Transverse colon (tissue), 4 donors: ENCODE results near the gene NCF4. TPM values are rescaled to one million over a fixed set of nuclear protein-coding genes. Genes with fewer than 3 reads are reported as not detected.

Source experiments
- DNase-seq: peaks from one replicate; pipeline ENCODE4 v3.0.0-alpha.2; 2019
- H3K27ac ChIP-seq, 4 donors: fragments of 200-600 bp; sonication (generic); 2 replicates each; pipeline ENCODE4 v1.5.1; 2016 to 2018; ENCODE audit warnings: inconsistent platforms in 4 of 4
- H3K27me3 ChIP-seq: fragments of 200-600 bp; sonication (generic); 2 replicates; pipeline ENCODE4 v1.5.1; 2017; ENCODE audit warnings: inconsistent platforms
- H3K36me3 ChIP-seq, 4 donors: fragments of 200-600 bp; sonication (generic); 2 replicates each; pipeline ENCODE4 v1.5.1; 2017 to 2019; ENCODE audit warnings: inconsistent platforms in 4 of 4
- H3K4me1 ChIP-seq, 4 donors: fragments of 200-600 bp; sonication (generic); 2 replicates each; pipeline ENCODE4 v1.5.1; 2017 to 2020; ENCODE audit warnings: inconsistent platforms in 4 of 4
- H3K4me3 ChIP-seq, 4 donors: fragments of 200-600 bp; sonication (generic); 1 replicate in 1 of 4; 2 replicates in 3 of 4; pipeline versions ENCODE4 v1.5.1 to v1.6.1; 2017 to 2019; ENCODE audit warnings: inconsistent platforms in 4 of 4
- H3K9me3 ChIP-seq, 2 donors: fragments of 200-600 bp; sonication (generic); 2 replicates each; pipeline ENCODE4 v1.5.1; 2017 to 2019; ENCODE audit warnings: inconsistent platforms in 2 of 2
- CTCF ChIP-seq, 5 experiments: fragments of 200-600 bp in 3 of 5; fragments of 450-650 bp in 2 of 5; sonication (generic) in 3 of 5; IDR thresholded peaks; 1 replicate in 2 of 5; 2 replicates in 3 of 5; pipeline ENCODE4 v1.5.1; 2016 to 2017; ENCODE audit warnings: antibody characterized with exemption in 5 of 5, inconsistent platforms in 3 of 5, mild to moderate bottlenecking in 2 of 5, moderate library complexity in 1 of 5
- EP300 ChIP-seq: sonication (generic); formaldehyde crosslinking; IDR thresholded peaks from one replicate; pipeline ENCODE4 v1.6.1; 2017; ENCODE audit warnings: antibody characterized with exemption, low read depth
- POLR2A ChIP-seq: fragments of 450-650 bp; IDR thresholded peaks from one replicate; pipeline ENCODE4 v1.6.1; 2016; ENCODE audit warnings: antibody characterized with exemption, mild to moderate bottlenecking, moderate library complexity
- POLR2AphosphoS5 ChIP-seq, 3 donors: sonication (generic); formaldehyde crosslinking; IDR thresholded peaks; one replicate each; pipeline ENCODE4 v1.6.1; 2016; ENCODE audit warnings: antibody characterized with exemption in 3 of 3
- WGBS, 2 donors: methylation state at CpG; one replicate each; pipeline ENCODE4 v1.1.5; 2018; ENCODE audit warnings: low coverage in 1 of 2; 5-methylcytosine and 5-hydroxymethylcytosine counted together
- in situ Hi-C, 4 donors: fragments of 200-750 bp; cut with MboI; loops; one replicate each; pipeline versions ENCODE4 v1.15.0 to v1.15.1; 2017; ENCODE audit warnings: low sequenced_read_pairs in 3 of 4, low pct_ligation_motif_present in 1 of 4, low pct_unique_long_range_greater_than_20kb in 1 of 4
- intact Hi-C: fragments of 100-400 bp; cut with DNase I; formaldehyde crosslinking; loops from one replicate; pipeline ENCODE4 v1.15.1; 2023; ENCODE audit warnings: low total_unique reads
- total RNA-seq, 4 donors: library from RNA; depleted of rRNA; stranded (reverse); fragments of >200 nt; gene quantifications; one replicate each; pipeline ENCODE4 v1.1.0, GENCODE V29; 2016

NCF4 gene
- total RNA-seq, 4 donors from 2014 or later = 9.4 to 98.7 (median 23.5) TPM

- peak; percentile 66 for DNase-seq
- WGBS, 2 donors = 80% methylated on average over 20 of the region's 26 CpGs; no CpG with 5 or more reads in 1 of the 2 donors
- H3K4me1 ChIP-seq = no peaks in the 10 kb centered on the region
- in situ Hi-C loops (loop anchor here in 2 of 4 donors (10.0 to 25.0 kb wide), 3 partner anchors 112 to 325 kb away; partner anchors contain the start of gene EIF3D (in 2 of the 2)), intact Hi-C loops (no loop called here)
- peak in 1 of 3 donors; percentile 46 for TF ChIP-seq POLR2AphosphoS5 (IDR thresholded peaks at IDR 0.05)
- no peak for TF ChIP-seq CTCF (IDR thresholded peaks at IDR 0.05)
- no peaks in the 10 kb centered on the region for H3K9me3 ChIP-seq
- H3K27ac ChIP-seq = peak overlapping the region; percentile 47 to 81 (median 74)
- H3K36me3 ChIP-seq = no peaks in the 10 kb centered on the region
- peak overlapping the region in 1 of 4 donors; percentile 28 for H3K4me3 ChIP-seq
- H3K27me3 ChIP-seq = no peaks in the 10 kb centered on the region
These were observed 1.7 kb downstream of the NCF4 start for GRCh38 chr22:36862251-36863242.

GRCh38 chr22:36863281-36863680 is 2.5 kb downstream of the NCF4 start:
- Histone ChIP-seq H3K27me3 (no peaks in the 10 kb centered on the region), H3K9me3 (no peaks in the 10 kb centered on the region), H3K36me3 (no peaks in the 10 kb centered on the region), H3K4me1 (no peaks in the 10 kb centered on the region), H3K27ac (peak overlapping the region; percentile 40 to 81 (median 74)), H3K4me3 (no peak overlapping the region)
- WGBS, 2 donors = 77% methylated on average over 11 of the region's 11 CpGs; no CpG with 5 or more reads in 1 of the 2 donors
- in situ Hi-C loops = loop anchor here in 2 of 4 donors (10.0 to 25.0 kb wide), 3 partner anchors 112 to 326 kb away; partner anchors contain the start of gene EIF3D (in 2 of the 2)
- DNase-seq = no peak
- intact Hi-C loops = no loop called here
- TF ChIP-seq EP300 = no peak
- no peak for TF ChIP-seq POLR2A
- TF ChIP-seq CTCF (IDR thresholded peaks at IDR 0.05) = no peak
- no peak for TF ChIP-seq POLR2AphosphoS5 (IDR thresholded peaks at IDR 0.05)

GRCh38 chr22:36863979-36864378 is 3.2 kb downstream of the NCF4 start:
- in situ Hi-C loops (loop anchor here in 2 of 4 donors (10.0 to 25.0 kb wide), 3 partner anchors 111 to 327 kb away; partner anchors contain the start of gene EIF3D (in 2 of the 2)), intact Hi-C loops (no loop called here)
- no peaks in the 10 kb centered on the region for H3K4me1 ChIP-seq
- 92 to 100% methylated on average over 1 to 6 of the region's 6 CpGs for WGBS, 2 donors
- no peak overlapping the region for H3K27ac ChIP-seq
- H3K4me3 ChIP-seq = no peak overlapping the region
- H3K9me3 ChIP-seq = no peaks in the 10 kb centered on the region
- H3K36me3 ChIP-seq = no peaks in the 10 kb centered on the region
- H3K27me3 ChIP-seq = no peaks in the 10 kb centered on the region
- TF ChIP-seq POLR2A (no peak), CTCF (IDR thresholded peaks at IDR 0.05) (no peak), EP300 (no peak), POLR2AphosphoS5 (IDR thresholded peaks at IDR 0.05) (no peak)
- DNase-seq = no peak

- Histone ChIP-seq H3K36me3 (no peaks in the 10 kb centered on the region), H3K9me3 (no peaks in the 10 kb centered on the region), H3K4me3 (no peak overlapping the region), H3K27ac (no peak overlapping the region), H3K27me3 (no peaks in the 10 kb centered on the region), H3K4me1 (no peaks in the 10 kb centered on the region)
- DNase-seq = no peak
- intact Hi-C loops = no loop called here
- in situ Hi-C loops = loop anchor here in 2 of 4 donors (10.0 to 25.0 kb wide), 3 partner anchors 110 to 327 kb away; partner anchors contain the start of gene EIF3D (in 2 of the 2)
- 81 to 95% methylated on average over 8 to 14 of the region's 14 CpGs for WGBS, 2 donors
- TF ChIP-seq POLR2AphosphoS5 (IDR thresholded peaks at IDR 0.05) (no peak), EP300 (no peak), POLR2A (no peak), CTCF (IDR thresholded peaks at IDR 0.05) (no peak)
These were observed 3.8 kb downstream of the NCF4 start for GRCh38 chr22:36864454-36865215.
